Measurements from ENCODE around the gene PAFAH1B1. TPM values are rescaled to one million over a fixed set of nuclear protein-coding genes. Genes with fewer than 3 reads are reported as not detected.
"Not testable (repeated sequence)": the region's sequence is repeated elsewhere in the genome, so short reads cannot be mapped to it uniquely, and the experiment has no call there.

PAFAH1B1 gene
- total RNA-seq, 1 donor from 2014 or later, result 110 TPM

GRCh38 chr17:2689411-2690164, 96.1 kb downstream of the PAFAH1B1 start:
- no peak for DNase-seq (ENCODE audit: low spot score)

DNA sequence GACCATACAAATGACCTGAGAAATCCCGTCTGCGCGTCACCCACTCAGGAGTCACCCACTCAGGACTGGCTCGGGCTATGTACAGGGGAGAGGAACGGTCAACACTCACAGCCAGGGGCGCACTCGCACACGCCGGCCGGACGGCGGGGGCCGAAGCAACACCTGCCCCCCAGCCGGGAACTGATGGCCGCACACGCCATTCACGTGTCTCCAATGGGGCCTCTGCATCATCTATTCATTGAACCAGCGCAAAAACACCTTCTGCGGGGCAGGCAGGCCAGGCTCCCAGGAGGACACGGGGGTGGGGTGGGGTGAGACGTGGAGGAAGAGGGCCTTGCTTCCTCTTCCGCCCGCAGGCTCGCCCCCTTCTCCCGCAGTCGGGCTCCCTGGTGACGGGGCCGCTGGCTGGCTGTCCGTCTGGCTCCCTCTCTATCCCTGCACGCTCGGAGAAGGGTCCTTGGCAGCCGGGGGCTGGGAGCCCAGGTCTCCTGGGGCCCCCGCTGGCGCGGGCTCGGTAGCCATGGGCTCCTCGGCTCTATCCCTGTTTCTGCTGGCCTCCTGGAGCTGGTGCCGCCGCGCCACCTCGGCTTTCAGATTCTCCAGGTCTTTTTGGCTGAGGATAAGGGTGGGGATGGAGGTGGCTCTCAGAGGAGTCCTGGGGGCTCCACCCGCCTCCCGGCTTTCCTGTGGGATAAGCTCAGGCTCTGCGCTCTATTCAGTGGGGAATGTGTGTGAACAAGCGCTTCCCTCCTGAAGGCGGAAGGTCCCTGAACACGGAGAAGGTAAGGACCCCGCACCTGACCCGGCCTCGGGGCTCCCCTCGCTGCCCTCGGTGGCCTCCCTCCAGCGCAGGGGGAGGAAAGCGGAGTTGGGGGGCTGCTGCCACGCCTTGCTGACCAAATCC, 97.0 kb downstream of the PAFAH1B1 start:
- no peak for DNase-seq (ENCODE audit: low spot score)

- no peak for DNase-seq (ENCODE audit: low spot score)
These were observed 97.8 kb downstream of the PAFAH1B1 start for GRCh38 chr17:2691069-2691871.

- no peak for DNase-seq (ENCODE audit: low spot score)
These were observed 98.7 kb downstream of the PAFAH1B1 start for GRCh38 chr17:2691965-2692780.

GRCh38 chr17:2692781-2693135, 99.3 kb downstream of the PAFAH1B1 start:
- DNase-seq (ENCODE audit: low spot score), result no peak

- DNase-seq (ENCODE audit: low spot score), result no peak
These were observed 100.3 kb downstream of the PAFAH1B1 start for GRCh38 chr17:2693561-2694380.

DNA sequence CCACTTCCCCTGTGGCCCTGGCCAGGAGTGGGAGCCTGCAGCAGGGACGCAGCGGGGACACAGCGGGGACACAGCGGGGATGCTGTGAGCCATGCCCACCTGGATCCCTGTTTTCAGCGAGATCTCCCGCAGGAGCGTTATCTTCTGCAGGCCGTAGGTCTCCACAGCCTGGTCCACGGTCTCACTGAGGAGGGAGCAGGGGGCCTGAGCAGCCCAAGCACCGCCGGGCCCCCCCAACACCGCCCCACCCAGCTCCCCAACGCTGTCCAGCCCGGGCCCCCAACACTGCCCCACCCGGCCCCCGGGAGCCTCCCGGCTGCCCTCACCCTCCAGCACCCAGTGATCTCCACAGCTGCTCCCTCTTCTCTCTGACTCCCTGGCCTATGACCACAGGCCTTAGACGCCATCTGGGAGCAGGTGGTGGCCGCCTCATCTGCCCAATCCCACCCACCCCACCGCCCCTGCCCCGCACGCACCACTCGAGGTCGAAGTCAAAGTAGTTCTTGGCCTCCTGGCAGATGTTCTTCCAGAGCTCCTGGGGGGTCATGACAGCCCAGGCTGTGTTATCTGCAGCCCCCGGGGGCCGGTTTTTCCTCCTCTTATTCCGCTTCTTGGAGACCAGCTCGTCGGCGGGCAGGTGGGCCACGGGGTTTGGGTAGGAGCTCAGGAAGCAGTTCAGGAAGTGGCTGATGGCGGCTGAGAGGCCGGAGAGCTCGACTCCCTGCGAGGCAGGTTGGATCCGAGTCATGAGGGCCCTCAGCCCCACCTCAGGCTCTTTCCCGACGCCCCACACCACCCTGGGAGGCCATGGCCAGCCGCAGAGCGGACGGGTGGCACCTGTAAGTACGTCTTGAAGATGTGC, 101.2 kb downstream of the PAFAH1B1 start:
- DNase-seq (ENCODE audit: low spot score), result no peak

- DNase-seq (ENCODE audit: low spot score), result no peak
These were observed 101.9 kb downstream of the PAFAH1B1 start for GRCh38 chr17:2695243-2695960.

DNA sequence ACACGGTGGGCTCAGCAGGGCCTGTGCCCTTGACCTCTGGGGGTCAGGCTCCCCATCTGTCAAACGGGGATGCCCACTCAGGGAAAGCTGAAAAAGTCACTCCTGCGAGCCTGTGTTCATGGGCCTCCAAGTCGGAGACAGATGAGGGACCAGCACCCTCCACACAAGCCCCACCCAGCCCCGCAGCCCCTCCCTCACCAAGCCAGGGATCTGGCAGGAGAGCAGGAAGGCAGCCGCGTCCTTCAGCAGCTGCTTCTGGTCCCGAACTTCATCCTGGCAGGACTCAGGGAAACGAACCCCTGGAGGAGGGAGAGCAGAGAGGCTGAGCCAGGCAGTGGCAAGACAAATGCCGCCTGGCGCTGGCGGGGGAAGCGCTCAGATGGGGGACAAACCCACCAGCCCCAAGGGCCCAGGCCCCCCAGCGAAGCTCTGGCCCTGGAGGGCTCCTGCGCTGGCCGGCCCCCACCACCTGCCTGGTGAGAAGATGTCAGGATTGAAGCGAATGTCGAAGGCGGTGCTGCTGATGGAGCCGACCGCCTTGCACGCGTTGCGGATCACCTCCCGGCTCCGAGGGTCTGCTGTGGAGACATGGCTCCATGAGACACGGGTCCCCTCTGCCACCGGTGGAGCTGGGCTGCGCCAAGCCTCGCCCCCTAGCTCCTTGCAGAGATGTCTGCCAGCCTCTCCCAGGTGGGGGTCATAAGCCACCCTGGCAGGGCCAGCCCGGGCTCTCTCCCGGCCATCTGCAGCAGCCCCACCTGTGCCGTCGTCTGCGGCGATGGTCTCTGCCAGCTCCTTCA, 102.7 kb downstream of the PAFAH1B1 start:
- no peak for DNase-seq (ENCODE audit: low spot score)

DNA sequence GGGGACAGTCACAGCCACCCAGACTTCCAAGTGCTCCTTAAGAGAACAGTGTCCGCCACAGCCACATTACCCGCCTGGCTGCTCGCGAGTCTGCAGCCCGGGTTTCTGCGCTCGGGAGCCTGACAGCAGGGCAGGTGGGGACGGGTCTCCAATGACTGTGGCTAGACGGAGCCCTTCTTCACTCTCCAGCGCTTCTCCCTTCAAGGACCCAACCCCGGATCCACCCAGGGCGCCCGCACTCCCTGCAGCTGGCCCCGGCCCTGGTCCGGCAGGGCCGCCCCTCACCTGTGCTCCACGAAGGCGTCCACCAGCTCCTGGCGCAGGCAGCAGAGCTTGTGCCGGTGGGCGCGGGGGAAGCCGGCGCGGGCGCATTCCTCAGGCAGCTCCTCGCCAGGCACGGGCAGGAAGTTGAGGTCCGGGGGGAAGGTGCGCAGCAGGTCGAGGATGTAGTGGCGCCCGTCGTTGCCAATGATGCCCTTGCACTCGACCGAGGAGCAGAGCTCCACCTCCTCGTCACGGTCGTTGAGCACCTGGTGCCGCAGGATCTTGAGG, 104.2 kb downstream of the PAFAH1B1 start:
- DNase-seq (ENCODE audit: low spot score), result no peak

GRCh38 chr17:2699216-2699805, 105.9 kb downstream of the PAFAH1B1 start:
- not testable (repeated sequence) for DNase-seq (ENCODE audit: low spot score)

GRCh38 chr17:2700030-2700490, 106.6 kb downstream of the PAFAH1B1 start:
- DNase-seq (ENCODE audit: low spot score), result no peak

GRCh38 chr17:2700491-2701141, 107.2 kb downstream of the PAFAH1B1 start:
- no peak for DNase-seq (ENCODE audit: low spot score)

- DNase-seq (ENCODE audit: low spot score), result no peak
These were observed 107.9 kb downstream of the PAFAH1B1 start for GRCh38 chr17:2701161-2701995.

GRCh38 chr17:2701996-2702741, 108.7 kb downstream of the PAFAH1B1 start:
- no peak for DNase-seq (ENCODE audit: low spot score)
